ENCODE data around the gene TAS1R1. TPM values are rescaled to one million over a fixed set of nuclear protein-coding genes. Genes with fewer than 3 reads are reported as not detected.

TAS1R1 gene
- total RNA-seq, 3 donors from 2014 or later = 0.16 TPM; not detected in 2

- intact Hi-C loops (cut with DNase I; ENCODE audit: low total_unique reads) = no loop called here
- TF ChIP-seq CTCF (IDR thresholded peaks at IDR 0.05) (peak in 2 of 3 donors; percentile 28 to 30), POLR2A (IDR thresholded peaks at IDR 0.05) (no peak)
- Histone ChIP-seq H3K36me3 (no peaks in the 10 kb centered on the region), H3K4me3 (no peak overlapping the region), H3K27me3 (no peaks in the 10 kb centered on the region), H3K9me3 (no peaks in the 10 kb centered on the region), H3K27ac (no peak overlapping the region), H3K4me1 (peaks cover 6 to 16% of the 10 kb centered on the region in 2 donors)
- no peak for DNase-seq (ENCODE audit: low spot score in 2 of 2)
Measured at GRCh38 chr1:6584126-6585080, 29.3 kb downstream of the TAS1R1 start.

GRCh38 chr1:6585081-6585722 is 30.1 kb downstream of the TAS1R1 start:
- DNase-seq (ENCODE audit: low spot score in 2 of 2) = no peak
- Histone ChIP-seq H3K27me3 (no peaks in the 10 kb centered on the region), H3K9me3 (no peaks in the 10 kb centered on the region), H3K36me3 (no peaks in the 10 kb centered on the region), H3K27ac (peak overlapping the region in 1 of 2 donors; percentile 43), H3K4me1 (peaks cover 6 to 16% of the 10 kb centered on the region in 2 donors), H3K4me3 (no peak overlapping the region)
- intact Hi-C loops (cut with DNase I; ENCODE audit: low total_unique reads) = no loop called here
- TF ChIP-seq POLR2AphosphoS5 (IDR thresholded peaks at IDR 0.05) = no peak
- TF ChIP-seq CTCF (IDR thresholded peaks at IDR 0.05) = no peak
- TF ChIP-seq POLR2A (IDR thresholded peaks at IDR 0.05) = no peak

- intact Hi-C loops (cut with DNase I; ENCODE audit: low total_unique reads) = no loop called here
- TF ChIP-seq POLR2A (IDR thresholded peaks at IDR 0.05) (no peak), CTCF (IDR thresholded peaks at IDR 0.05) (no peak), POLR2AphosphoS5 (IDR thresholded peaks at IDR 0.05) (no peak)
- no peaks in the 10 kb centered on the region for H3K9me3 ChIP-seq
- H3K4me3 ChIP-seq = no peak overlapping the region
- no peaks in the 10 kb centered on the region for H3K27me3 ChIP-seq
- no peaks in the 10 kb centered on the region for H3K36me3 ChIP-seq
- peak overlapping the region in 1 of 2 donors; percentile 19 for H3K27ac ChIP-seq
- no peak for DNase-seq (ENCODE audit: low spot score in 2 of 2)
- H3K4me1 ChIP-seq = peaks cover 3 to 11% of the 10 kb centered on the region in 2 donors
Measured at GRCh38 chr1:6585841-6586240, 30.7 kb downstream of the TAS1R1 start.

GRCh38 chr1:6586404-6586816 is 31.3 kb downstream of the TAS1R1 start:
- H3K27ac ChIP-seq = peak overlapping the region in 1 of 2 donors; percentile 19
- H3K9me3 ChIP-seq = no peaks in the 10 kb centered on the region
- H3K36me3 ChIP-seq = no peaks in the 10 kb centered on the region
- TF ChIP-seq CTCF (IDR thresholded peaks at IDR 0.05) (no peak), POLR2AphosphoS5 (IDR thresholded peaks at IDR 0.05) (no peak), POLR2A (IDR thresholded peaks at IDR 0.05) (no peak)
- intact Hi-C loops (cut with DNase I; ENCODE audit: low total_unique reads) = no loop called here
- DNase-seq (ENCODE audit: low spot score in 2 of 2) = no peak
- H3K4me1 ChIP-seq = peaks cover 0 to 6% of the 10 kb centered on the region in 2 donors
- no peak overlapping the region for H3K4me3 ChIP-seq
- no peaks in the 10 kb centered on the region for H3K27me3 ChIP-seq

Measured in breast epithelium (tissue), 4 donors.